ENCODE results near the gene ELANE.

DNA sequence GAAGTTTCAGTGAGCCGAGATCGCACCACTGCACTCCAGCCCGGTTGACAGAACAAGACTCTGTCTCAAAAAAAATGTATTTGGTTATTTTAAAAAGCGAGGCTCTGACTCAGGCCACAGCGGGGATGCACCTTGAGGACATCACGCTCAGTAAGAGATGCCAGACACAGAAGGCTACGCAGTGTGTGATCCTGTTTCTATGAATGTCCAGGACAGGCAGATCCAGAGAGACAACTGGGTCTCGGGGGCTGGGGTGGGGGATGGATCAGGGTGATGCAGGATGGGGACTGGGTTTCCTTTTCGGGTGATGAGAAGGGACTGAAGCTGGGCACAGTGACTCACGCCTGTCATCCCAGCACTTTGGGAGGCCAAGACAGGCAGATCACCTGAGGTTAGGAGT is 35.5 kb downstream of the ELANE start:
- TF ChIP-seq, protein P1, sequence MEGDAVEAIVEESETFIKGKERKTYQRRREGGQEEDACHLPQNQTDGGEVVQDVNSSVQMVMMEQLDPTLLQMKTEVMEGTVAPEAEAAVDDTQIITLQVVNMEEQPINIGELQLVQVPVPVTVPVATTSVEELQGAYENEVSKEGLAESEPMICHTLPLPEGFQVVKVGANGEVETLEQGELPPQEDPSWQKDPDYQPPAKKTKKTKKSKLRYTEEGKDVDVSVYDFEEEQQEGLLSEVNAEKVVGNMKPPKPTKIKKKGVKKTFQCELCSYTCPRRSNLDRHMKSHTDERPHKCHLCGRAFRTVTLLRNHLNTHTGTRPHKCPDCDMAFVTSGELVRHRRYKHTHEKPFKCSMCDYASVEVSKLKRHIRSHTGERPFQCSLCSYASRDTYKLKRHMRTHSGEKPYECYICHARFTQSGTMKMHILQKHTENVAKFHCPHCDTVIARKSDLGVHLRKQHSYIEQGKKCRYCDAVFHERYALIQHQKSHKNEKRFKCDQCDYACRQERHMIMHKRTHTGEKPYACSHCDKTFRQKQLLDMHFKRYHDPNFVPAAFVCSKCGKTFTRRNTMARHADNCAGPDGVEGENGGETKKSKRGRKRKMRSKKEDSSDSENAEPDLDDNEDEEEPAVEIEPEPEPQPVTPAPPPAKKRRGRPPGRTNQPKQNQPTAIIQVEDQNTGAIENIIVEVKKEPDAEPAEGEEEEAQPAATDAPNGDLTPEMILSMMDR (IDR thresholded peaks at IDR 0.05): no peak
- no peak for TF ChIP-seq ZFX (IDR thresholded peaks at IDR 0.05; ENCODE audit: borderline replicate concordance)

All from 22Rv1 (cell line).